HG02610 (cell line): ENCODE measurements around the gene FGF1.
A peak's percentile ranks its signal among the peaks of the same experiment; 100 is the strongest.

Experiments
- ATAC-seq: cut with Tn5 transposase; IDR thresholded peaks from one replicate; pipeline ENCODE4 v1.9.1; 2021; ENCODE audit warnings: mild to moderate bottlenecking, moderate library complexity; ENCODE audit not compliant: unreplicated experiment

The FGF1 gene

GRCh38 chr5:142685418-142686209 lies at the start of gene FGF1:
Gene FGF1, minus strand, starts transcription at chr5:142686090. Its CDS starts 71,963 bp downstream, at chr5:142614127.
- no peak for ATAC-seq

- no peak for ATAC-seq
Measured at GRCh38 chr5:142727735-142728047, 41.8 kb upstream of the FGF1 start.

GRCh38 chr5:142726188-142726731 lies 40.4 kb upstream of the FGF1 start:
- peak; percentile 78 for ATAC-seq

- ATAC-seq: no peak
Measured at GRCh38 chr5:142725231-142726187, 39.6 kb upstream of the FGF1 start.

DNA sequence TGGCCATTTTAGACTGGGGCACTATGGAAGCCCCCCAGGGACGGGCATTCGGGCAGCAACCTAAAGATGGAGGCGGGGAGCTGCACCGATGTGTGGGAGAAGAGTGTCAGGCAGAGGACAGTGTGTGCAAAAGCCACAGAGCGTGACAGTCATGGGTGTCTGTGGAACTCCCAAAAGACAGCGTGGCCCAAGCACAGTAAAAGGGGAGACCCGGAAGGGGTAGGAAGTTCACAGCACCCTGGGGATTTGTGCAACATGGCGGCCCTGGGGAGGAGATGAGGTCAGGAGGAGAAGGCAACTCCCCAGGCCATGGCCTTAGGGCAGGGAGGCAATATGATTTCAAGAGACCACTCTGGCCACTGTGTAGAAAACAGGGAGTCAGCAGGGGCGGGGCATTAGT lies 38.9 kb upstream of the FGF1 start:
- ATAC-seq: no peak

DNA sequence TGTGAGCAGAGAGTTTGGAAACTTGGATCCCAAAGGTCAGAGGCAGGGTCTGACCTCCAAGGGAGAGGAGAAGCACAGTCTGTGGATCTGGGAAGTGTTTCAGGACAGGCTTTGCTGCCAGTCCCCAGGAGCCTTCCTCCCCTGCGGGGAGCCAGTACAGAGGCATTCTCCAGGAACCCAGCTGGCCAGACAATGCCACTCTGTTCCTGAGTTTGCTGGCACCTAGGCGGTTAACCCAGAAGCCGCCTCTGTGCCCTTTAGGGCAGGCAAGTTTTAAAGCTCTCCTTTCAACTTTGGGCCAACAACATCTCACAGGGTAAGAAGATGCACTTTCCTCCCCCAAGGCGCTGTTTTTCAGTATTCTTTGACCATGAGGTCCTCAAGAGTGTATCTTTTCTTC lies 37.0 kb upstream of the FGF1 start:
- no peak for ATAC-seq

- no peak for ATAC-seq
Measured at GRCh38 chr5:142722146-142722545, 36.3 kb upstream of the FGF1 start.

DNA sequence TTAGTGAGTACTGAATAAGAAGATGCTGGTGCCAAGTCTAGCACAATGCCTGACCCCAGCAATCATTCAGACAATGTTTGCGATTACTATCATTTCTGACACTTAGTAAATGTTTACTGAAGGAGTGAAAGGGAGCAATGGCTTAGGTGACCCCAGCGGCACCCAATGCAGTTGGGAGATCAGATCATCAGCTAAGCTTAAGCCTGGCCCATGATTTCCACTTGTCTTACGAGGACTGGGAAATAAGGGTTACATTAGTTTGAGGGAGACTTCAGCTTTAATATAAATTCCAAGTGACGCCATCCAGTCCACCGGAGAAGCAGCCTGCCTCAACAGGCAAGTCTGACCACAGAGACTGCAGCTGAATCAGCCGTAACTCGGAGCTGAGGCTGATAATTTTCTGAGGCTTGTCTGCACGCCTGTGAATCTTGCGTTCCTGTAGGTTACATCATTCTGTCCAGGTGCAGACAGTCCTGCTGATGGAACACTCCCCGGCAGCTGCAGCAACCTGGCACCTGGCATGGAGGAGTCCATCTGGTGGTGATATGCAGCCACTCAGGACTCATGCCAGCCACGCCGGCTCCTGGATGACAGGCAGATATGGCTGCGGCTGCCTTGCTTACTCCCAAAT lies 34.9 kb upstream of the FGF1 start:
- no peak for ATAC-seq

GRCh38 chr5:142719836-142720370 lies 34.0 kb upstream of the FGF1 start:
- no peak for ATAC-seq

DNA sequence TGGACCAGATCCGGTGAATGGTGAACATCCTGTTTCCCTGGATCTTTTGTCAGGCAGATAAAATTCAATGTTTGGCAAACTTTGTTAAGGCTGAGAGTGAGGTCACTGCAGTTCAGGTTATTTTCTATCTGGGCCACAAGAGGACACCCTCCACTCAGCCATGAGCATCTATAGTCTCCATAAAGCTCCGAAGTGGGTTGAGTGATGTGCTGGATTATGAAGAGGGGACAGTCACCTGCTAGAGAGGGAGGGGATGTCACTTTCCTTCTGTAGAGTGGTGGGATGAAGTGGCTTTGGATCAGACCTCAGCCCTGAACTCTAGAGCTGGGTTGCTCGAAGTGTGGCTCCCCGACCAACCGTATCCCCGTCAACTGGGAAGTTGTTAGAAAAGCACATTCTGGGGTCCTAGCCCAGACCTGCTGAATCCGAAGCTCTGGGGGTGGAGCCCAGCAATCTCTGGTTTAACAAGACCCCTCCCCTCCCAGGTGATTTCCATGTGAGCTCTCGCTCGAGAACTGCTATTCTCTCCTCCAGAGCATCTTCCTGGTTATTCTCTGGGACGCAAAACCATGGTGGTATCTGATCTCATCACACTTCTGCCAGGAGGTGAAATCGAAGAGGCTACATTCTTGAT lies 31.8 kb upstream of the FGF1 start:
- ATAC-seq: no peak

GRCh38 chr5:142716963-142717362 lies 31.1 kb upstream of the FGF1 start:
- ATAC-seq: no peak

- ATAC-seq: no peak
Measured at GRCh38 chr5:142715291-142715690, 29.4 kb upstream of the FGF1 start.

- peak; percentile 99 for ATAC-seq
Measured at GRCh38 chr5:142713121-142713706, 27.3 kb upstream of the FGF1 start.

DNA sequence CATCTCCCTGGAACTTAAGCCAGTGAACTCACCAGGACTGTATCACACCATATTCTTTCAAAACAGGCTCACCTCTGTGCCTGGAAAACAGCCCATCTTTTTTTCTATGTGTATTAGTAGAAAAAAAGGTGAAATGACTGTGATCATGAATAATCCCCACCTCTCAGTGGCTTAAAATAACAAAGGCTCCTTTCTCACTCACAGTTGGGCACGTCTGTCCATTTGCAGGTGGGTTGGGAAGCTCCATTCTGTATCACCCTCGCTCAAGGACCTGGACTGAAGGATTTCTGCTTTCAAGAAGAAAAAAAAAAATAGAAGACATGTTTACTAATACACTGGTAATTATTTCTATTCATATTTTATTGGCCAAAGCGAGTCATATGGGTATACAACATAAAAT lies 17.3 kb upstream of the FGF1 start:
- ATAC-seq: no peak

GRCh38 chr5:142701673-142702311 lies 15.9 kb upstream of the FGF1 start:
- ATAC-seq: no peak

DNA sequence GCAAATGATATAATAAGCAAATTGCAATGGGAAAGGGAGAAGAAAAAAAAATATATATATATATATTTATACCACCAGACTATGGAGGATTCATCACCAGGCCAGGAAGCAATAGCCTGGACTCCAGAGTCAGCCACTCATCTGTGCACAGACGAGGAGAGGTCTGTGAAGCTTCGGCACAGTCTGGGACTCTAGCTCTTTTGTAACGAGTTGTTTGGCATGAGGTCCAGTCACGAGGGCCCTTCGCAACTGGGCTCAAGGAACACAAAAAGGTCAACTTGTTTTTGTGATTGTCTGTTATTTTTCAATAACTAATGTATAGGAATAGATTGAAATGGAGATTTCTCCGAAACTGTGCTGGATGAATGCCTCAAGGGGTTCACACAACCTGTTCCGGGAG lies 14.7 kb upstream of the FGF1 start:
- no peak for ATAC-seq

DNA sequence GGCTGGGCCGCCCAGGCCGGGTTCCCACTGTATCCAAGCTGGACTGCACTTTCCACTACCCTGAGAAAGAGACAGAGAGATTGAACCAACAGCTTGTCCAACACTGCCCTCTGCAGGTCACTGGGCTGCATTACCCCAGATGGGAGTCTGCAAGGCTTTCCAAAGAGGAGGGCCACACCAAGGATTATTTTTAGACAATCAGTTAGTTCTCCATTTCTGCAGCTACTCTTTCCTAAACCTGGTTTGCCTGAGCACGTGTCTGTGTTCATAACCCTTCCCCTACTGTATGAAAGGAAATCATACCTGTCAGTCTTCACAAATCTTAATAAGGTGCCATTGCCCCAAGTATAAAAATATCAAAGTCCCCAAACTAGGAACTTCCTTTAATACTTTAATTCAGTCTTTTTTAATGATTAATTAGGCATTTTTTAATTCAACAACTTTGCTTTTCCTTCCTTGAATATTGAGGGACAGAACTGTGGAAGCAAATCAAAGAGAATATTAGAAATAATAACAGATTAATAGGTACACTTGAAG lies 13.4 kb upstream of the FGF1 start:
- no peak for ATAC-seq

DNA sequence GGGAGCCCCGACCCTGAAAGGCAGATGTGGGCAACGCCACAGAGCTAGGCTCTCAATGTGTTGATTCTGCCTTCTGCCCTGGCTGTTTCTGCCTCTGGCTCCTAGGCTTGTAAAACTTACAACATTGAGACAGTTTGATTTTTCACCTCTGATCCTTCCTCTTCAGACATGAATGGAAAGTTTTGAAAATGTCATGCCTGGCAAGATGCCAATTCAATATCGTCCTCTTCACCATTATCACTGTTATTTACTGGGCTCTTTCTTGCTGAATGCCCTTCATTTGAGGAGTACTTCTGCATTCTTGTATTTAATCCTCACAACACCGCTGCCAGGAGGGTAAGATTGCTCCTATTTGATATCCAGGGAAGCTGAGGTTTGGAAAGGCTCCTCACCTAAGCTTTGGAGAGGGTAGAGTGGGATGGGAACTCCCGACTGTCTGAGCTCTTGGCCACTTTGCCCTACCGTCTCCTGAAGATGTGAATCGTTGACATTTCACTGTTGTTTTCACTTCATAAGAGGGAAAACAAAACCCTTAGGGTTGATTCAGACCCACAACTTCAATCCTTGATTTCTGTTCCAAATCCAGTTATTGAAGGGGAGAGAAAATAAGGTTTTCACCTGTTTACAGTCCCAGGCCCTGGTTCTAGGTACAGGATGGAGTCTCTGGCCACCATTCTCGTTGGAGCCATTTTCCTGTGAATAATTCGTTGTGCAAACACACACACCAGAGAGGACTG lies 12.7 kb upstream of the FGF1 start:
- ATAC-seq: no peak
